ENCODE data around the gene GTSE1.
A peak's percentile ranks its signal among the peaks of the same experiment; 100 is the strongest.

Gene GTSE1

GRCh38 chr22:46372686-46373085 is 76.0 kb downstream of the GTSE1 start:
- TF ChIP-seq CTCF (IDR thresholded peaks at IDR 0.05; ENCODE audit: low read depth, low read length, missing control alignments), result no peak
- H3K4me3 ChIP-seq (ENCODE audit: low read depth, low read length), result no peak overlapping the region
- DNase-seq (ENCODE audit: low read depth), result no peak
- in situ Hi-C loops (cut with HindIII; ENCODE audit: low sequenced_read_pairs), result no loop called here

GRCh38 chr22:46373159-46373558 is 76.5 kb downstream of the GTSE1 start:
- in situ Hi-C loops (cut with HindIII; ENCODE audit: low sequenced_read_pairs), result no loop called here
- DNase-seq (ENCODE audit: low read depth), result no peak
- no peak overlapping the region for H3K4me3 ChIP-seq (ENCODE audit: low read depth, low read length)
- no peak for TF ChIP-seq CTCF (IDR thresholded peaks at IDR 0.05; ENCODE audit: low read depth, low read length, missing control alignments)

GRCh38 chr22:46373921-46374662 is 77.4 kb downstream of the GTSE1 start:
- no peak for TF ChIP-seq CTCF (IDR thresholded peaks at IDR 0.05; ENCODE audit: low read depth, low read length, missing control alignments)
- in situ Hi-C loops (cut with HindIII; ENCODE audit: low sequenced_read_pairs), result no loop called here
- no peak overlapping the region for H3K4me3 ChIP-seq (ENCODE audit: low read depth, low read length)
- peak; percentile 28 for DNase-seq (ENCODE audit: low read depth)

- DNase-seq (ENCODE audit: low read depth), result no peak
- in situ Hi-C loops (cut with HindIII; ENCODE audit: low sequenced_read_pairs), result no loop called here
- H3K4me3 ChIP-seq (ENCODE audit: low read depth, low read length), result no peak overlapping the region
- no peak for TF ChIP-seq CTCF (IDR thresholded peaks at IDR 0.05; ENCODE audit: low read depth, low read length, missing control alignments)
Measured at GRCh38 chr22:46374663-46375474, 78.2 kb downstream of the GTSE1 start.

- in situ Hi-C loops (cut with HindIII; ENCODE audit: low sequenced_read_pairs), result no loop called here
- no peak for TF ChIP-seq CTCF (IDR thresholded peaks at IDR 0.05; ENCODE audit: low read depth, low read length, missing control alignments)
- H3K4me3 ChIP-seq (ENCODE audit: low read depth, low read length), result no peak overlapping the region
- no peak for DNase-seq (ENCODE audit: low read depth)
Measured at GRCh38 chr22:46376111-46376510, 79.4 kb downstream of the GTSE1 start.

GRCh38 chr22:46376908-46377524 is 80.3 kb downstream of the GTSE1 start:
- in situ Hi-C loops (cut with HindIII; ENCODE audit: low sequenced_read_pairs), result no loop called here

More at GRCh38 chr22:46376908-46377524, 80.3 kb downstream of the GTSE1 start:
- H3K4me3 ChIP-seq (ENCODE audit: low read depth, low read length), result no peak overlapping the region
- DNase-seq (ENCODE audit: low read depth), result no peak
- no peak for TF ChIP-seq CTCF (IDR thresholded peaks at IDR 0.05; ENCODE audit: low read depth, low read length, missing control alignments)
